ENCODE measurements around the gene DENND1A. TPM values are rescaled to one million over a fixed set of nuclear protein-coding genes. Genes with fewer than 3 reads are reported as not detected.

The DENND1A gene
- total RNA-seq, 1 donor from 2014 or later = 12.7 TPM

DNA sequence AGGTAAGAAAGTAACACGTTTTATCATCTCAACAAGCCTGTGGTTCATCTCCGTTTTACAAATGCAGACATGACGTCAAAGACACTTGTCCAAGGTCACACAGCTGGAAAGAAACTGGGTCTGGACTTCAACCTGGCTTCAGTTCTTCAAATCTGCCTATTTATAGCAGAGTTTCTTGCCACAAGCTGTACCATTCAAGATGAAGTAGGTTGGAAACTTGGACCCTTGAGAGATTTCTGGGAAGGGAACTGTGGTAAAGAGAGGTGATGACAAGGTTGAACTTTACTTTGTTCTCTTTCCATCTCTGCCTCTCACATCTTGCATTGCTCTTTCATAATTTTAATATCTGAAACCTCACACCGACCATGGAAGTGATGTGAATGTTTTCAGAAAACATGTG is 29.9 kb upstream of the DENND1A start:
- Histone ChIP-seq H3K9me3 (ENCODE audit: insufficient read depth, low read depth, low read length) (peaks cover 3% of the 10 kb centered on the region), H2AFZ (ENCODE audit: low read depth, low read length) (no peak overlapping the region), H3K79me2 (ENCODE audit: insufficient read depth, low read length) (no peaks in the 10 kb centered on the region), H3K36me3 (ENCODE audit: insufficient read depth, low read length) (no peaks in the 10 kb centered on the region), H3K27me3 (ENCODE audit: insufficient read depth, low read length) (peaks cover 11% of the 10 kb centered on the region), H3K9ac (ENCODE audit: low read length) (no peak overlapping the region), H4K20me1 (ENCODE audit: insufficient read depth, low read length) (no peaks in the 10 kb centered on the region), H3K4me1 (ENCODE audit: insufficient read depth, low read length) (no peaks in the 10 kb centered on the region), H3K4me3 (ENCODE audit: insufficient read depth, low read depth, low read length) (no peak overlapping the region), H3K27ac (ENCODE audit: low read depth, low read length) (no peak overlapping the region), H3K4me2 (ENCODE audit: low read length) (no peak overlapping the region)
- H3K36me3 Mint-ChIP-seq (ENCODE audit: low read depth, unreplicated experiment) = no peaks in the 10 kb centered on the region
- H3K4me3 Mint-ChIP-seq (ENCODE audit: unreplicated experiment) = no peak overlapping the region
- H3K27me3 Mint-ChIP-seq (ENCODE audit: low read depth, unreplicated experiment) = peaks cover 36% of the 10 kb centered on the region
- no peak for FAIRE-seq
- no peak for DNase-seq (ENCODE audit: low read depth)
- TF ChIP-seq, protein P1, sequence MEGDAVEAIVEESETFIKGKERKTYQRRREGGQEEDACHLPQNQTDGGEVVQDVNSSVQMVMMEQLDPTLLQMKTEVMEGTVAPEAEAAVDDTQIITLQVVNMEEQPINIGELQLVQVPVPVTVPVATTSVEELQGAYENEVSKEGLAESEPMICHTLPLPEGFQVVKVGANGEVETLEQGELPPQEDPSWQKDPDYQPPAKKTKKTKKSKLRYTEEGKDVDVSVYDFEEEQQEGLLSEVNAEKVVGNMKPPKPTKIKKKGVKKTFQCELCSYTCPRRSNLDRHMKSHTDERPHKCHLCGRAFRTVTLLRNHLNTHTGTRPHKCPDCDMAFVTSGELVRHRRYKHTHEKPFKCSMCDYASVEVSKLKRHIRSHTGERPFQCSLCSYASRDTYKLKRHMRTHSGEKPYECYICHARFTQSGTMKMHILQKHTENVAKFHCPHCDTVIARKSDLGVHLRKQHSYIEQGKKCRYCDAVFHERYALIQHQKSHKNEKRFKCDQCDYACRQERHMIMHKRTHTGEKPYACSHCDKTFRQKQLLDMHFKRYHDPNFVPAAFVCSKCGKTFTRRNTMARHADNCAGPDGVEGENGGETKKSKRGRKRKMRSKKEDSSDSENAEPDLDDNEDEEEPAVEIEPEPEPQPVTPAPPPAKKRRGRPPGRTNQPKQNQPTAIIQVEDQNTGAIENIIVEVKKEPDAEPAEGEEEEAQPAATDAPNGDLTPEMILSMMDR (IDR thresholded peaks at IDR 0.05; ENCODE audit: insufficient read depth, low read depth, low read length) = no peak
- TF ChIP-seq EZH2 (IDR thresholded peaks at IDR 0.05; ENCODE audit: insufficient read depth, low read length) = no peak
- no peak overlapping the region for H3K27ac Mint-ChIP-seq (ENCODE audit: unreplicated experiment)
- H3K9me3 Mint-ChIP-seq (ENCODE audit: unreplicated experiment) = peaks cover 3% of the 10 kb centered on the region
- H3K4me1 Mint-ChIP-seq (ENCODE audit: low read depth, unreplicated experiment) = no peaks in the 10 kb centered on the region

DNA sequence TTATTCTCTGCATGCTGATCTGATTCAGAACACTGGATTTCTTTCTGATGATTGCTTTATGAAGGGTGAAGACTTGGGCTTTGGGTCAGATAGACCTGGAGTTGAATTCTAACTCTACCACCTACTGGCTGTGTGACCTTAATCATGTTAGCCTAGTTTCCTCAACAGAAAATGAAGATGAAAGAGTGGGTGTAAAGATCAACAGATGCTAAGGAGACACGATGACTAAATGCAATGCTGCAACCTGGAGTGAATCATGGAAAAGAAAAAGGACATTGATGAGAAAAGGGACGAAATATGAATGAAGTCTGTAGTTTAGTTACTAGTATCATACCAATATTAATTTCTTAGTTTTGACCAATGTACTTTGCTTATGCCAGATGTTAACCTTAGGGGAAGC is 27.8 kb upstream of the DENND1A start:
- Histone ChIP-seq H3K36me3 (ENCODE audit: insufficient read depth, low read length) (no peaks in the 10 kb centered on the region), H3K4me2 (ENCODE audit: low read length) (no peak overlapping the region), H4K20me1 (ENCODE audit: insufficient read depth, low read length) (no peaks in the 10 kb centered on the region), H2AFZ (ENCODE audit: low read depth, low read length) (no peak overlapping the region), H3K4me1 (ENCODE audit: insufficient read depth, low read length) (no peaks in the 10 kb centered on the region), H3K27me3 (ENCODE audit: insufficient read depth, low read length) (peaks cover 16% of the 10 kb centered on the region), H3K9me3 (ENCODE audit: insufficient read depth, low read depth, low read length) (peaks cover 3% of the 10 kb centered on the region), H3K4me3 (ENCODE audit: insufficient read depth, low read depth, low read length) (no peak overlapping the region), H3K27ac (ENCODE audit: low read depth, low read length) (no peak overlapping the region), H3K9ac (ENCODE audit: low read length) (no peak overlapping the region), H3K79me2 (ENCODE audit: insufficient read depth, low read length) (no peaks in the 10 kb centered on the region)
- no peaks in the 10 kb centered on the region for H3K36me3 Mint-ChIP-seq (ENCODE audit: low read depth, unreplicated experiment)
- FAIRE-seq = no peak
- H3K4me3 Mint-ChIP-seq (ENCODE audit: unreplicated experiment) = no peak overlapping the region
- TF ChIP-seq, protein P1 (IDR thresholded peaks at IDR 0.05; ENCODE audit: insufficient read depth, low read depth, low read length) = no peak
- no peak for TF ChIP-seq EZH2 (IDR thresholded peaks at IDR 0.05; ENCODE audit: insufficient read depth, low read length)
- no peak for DNase-seq (ENCODE audit: low read depth)
- H3K4me1 Mint-ChIP-seq (ENCODE audit: low read depth, unreplicated experiment) = peaks cover 2% of the 10 kb centered on the region
- peaks cover 3% of the 10 kb centered on the region for H3K9me3 Mint-ChIP-seq (ENCODE audit: unreplicated experiment)
- no peak overlapping the region for H3K27ac Mint-ChIP-seq (ENCODE audit: unreplicated experiment)
- H3K27me3 Mint-ChIP-seq (ENCODE audit: low read depth, unreplicated experiment) = peaks cover 47% of the 10 kb centered on the region

DNA sequence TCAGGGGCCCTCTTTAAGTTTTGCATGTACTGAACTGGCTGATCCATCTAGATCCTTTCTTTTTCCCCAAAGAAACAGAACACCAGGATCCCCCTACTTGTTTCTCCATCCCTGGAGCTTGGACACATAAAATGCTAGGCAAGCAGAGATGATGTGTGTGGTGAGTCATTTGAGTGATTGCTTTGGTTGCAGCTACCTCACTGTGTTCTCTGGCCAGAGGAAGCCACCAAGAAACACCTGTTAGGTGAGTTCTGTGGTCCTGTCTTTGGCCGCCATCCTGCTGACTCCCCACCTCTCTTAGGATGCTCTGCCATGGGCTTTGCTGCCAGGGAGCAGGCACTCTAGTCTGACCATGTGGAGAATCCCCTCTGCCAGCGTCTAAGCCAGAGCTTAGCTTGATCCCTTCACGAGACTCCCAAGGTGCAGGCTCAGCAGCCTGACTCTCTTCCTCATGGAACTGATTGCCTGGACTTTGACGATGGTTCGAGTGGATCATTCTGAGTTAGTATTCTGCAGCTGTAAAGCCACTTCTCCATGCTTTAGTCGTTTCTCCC is 27.3 kb upstream of the DENND1A start:
- H4K20me1 ChIP-seq (ENCODE audit: insufficient read depth, low read length) = no peaks in the 10 kb centered on the region
- no peak overlapping the region for H3K4me2 ChIP-seq (ENCODE audit: low read length)
- no peak for TF ChIP-seq EZH2 (IDR thresholded peaks at IDR 0.05; ENCODE audit: insufficient read depth, low read length)
- TF ChIP-seq, protein P1 (IDR thresholded peaks at IDR 0.05; ENCODE audit: insufficient read depth, low read depth, low read length) = no peak
- H3K4me3 ChIP-seq (ENCODE audit: insufficient read depth, low read depth, low read length) = no peak overlapping the region
- no peaks in the 10 kb centered on the region for H3K36me3 ChIP-seq (ENCODE audit: insufficient read depth, low read length)
- Mint-ChIP-seq H3K27ac (ENCODE audit: unreplicated experiment) (no peak overlapping the region), H3K36me3 (ENCODE audit: low read depth, unreplicated experiment) (no peaks in the 10 kb centered on the region), H3K4me3 (ENCODE audit: unreplicated experiment) (no peak overlapping the region), H3K4me1 (ENCODE audit: low read depth, unreplicated experiment) (peaks cover 3% of the 10 kb centered on the region), H3K9me3 (ENCODE audit: unreplicated experiment) (peaks cover 6% of the 10 kb centered on the region), H3K27me3 (ENCODE audit: low read depth, unreplicated experiment) (peaks cover 51% of the 10 kb centered on the region)
- no peak overlapping the region for H2AFZ ChIP-seq (ENCODE audit: low read depth, low read length)
- no peaks in the 10 kb centered on the region for H3K4me1 ChIP-seq (ENCODE audit: insufficient read depth, low read length)
- no peak for FAIRE-seq
- no peak overlapping the region for H3K27ac ChIP-seq (ENCODE audit: low read depth, low read length)
- H3K9me3 ChIP-seq (ENCODE audit: insufficient read depth, low read depth, low read length) = peaks cover 3% of the 10 kb centered on the region
- no peak overlapping the region for H3K9ac ChIP-seq (ENCODE audit: low read length)
- DNase-seq (ENCODE audit: low read depth) = no peak
- peaks cover 16% of the 10 kb centered on the region for H3K27me3 ChIP-seq (ENCODE audit: insufficient read depth, low read length)
- no peaks in the 10 kb centered on the region for H3K79me2 ChIP-seq (ENCODE audit: insufficient read depth, low read length)

All from astrocyte (in vitro differentiated cells and primary cell).